Measurements from ENCODE around the gene DRC3. TPM values are rescaled to one million over a fixed set of nuclear protein-coding genes. Genes with fewer than 3 reads are reported as not detected.

The DRC3 gene
- total RNA-seq, 1 experiment from 2014 or later, result 2.4 TPM

DNA sequence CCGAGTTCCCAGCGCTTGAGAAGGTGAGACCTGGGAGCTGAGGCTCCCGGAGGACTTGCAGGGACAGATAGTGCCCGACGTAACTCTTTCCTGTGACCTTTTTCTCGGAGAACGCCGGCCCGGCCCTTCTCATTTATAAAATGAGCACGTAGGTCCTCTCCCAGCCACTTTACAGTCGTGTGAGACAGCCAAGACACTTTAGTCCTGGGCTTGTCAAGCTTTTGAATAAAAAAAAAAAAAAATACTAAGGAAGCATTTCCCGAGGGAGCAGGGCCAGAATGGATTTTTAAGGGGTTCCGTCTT lies 241 bp downstream of the DRC3 start:
- peak overlapping the region; percentile 67 to 68 for H3K4me3 ChIP-seq (replicated peaks in 1 of 2; ENCODE audit: low read depth in 1 of 2, low read length in 2 of 2)
- BruUV-seq (replicated peaks), result TSS peak; percentile 39
- intact Hi-C loops (cut with micrococcal nuclease), result loop anchor here (1.0 to 5.0 kb wide), 3 partner anchors 14 to 81 kb away; no protein-coding TSS in a partner anchor
- DNase-seq (ENCODE audit: low read depth, low spot score) (no peak), ATAC-seq (no peak; the same call in 1 of the 2 replicates)
- CTCF ChIA-PET, result interaction anchor here (1.2 kb wide), 2 partner anchors 52 to 54 kb away, joined by 3 to 6 read pairs; no protein-coding TSS in a partner anchor
- peak overlapping the region; percentile 84 for H3K4me2 ChIP-seq (ENCODE audit: low read length)
- peak overlapping the region; percentile 64 for H3K9ac ChIP-seq (ENCODE audit: low read length)
- RAD21 ChIA-PET (ENCODE audit: low non-redundant PET in 1 of 2, low total read pairs in 2 of 2, uncharacterized antibody in 2 of 2, unreplicated experiment in 2 of 2), result interaction anchor here in 1 of 2 experiments (0.8 kb wide), 1 partner anchor 89 kb away, joined by 3 read pairs; no protein-coding TSS in a partner anchor
- POLR2A ChIA-PET, result interaction anchor here (0.9 to 1.5 kb wide), 6 partner anchors 13 to 137 kb away, joined by 3 to 24 read pairs (median 5); partner anchors contain the start of gene SREBF1
- H3K36me3 ChIP-seq (ENCODE audit: control insufficient read depth in 1 of 2, insufficient read depth in 2 of 2, low read length in 2 of 2), result no peaks in the 10 kb centered on the region
- H3K4me1 ChIP-seq (ENCODE audit: control insufficient read depth in 1 of 2, insufficient read depth in 2 of 2, low read length in 2 of 2), result peaks cover 11 to 23% of the 10 kb centered on the region in 2 experiments
- H3K79me2 ChIP-seq (ENCODE audit: insufficient read depth, low read length), result no peaks in the 10 kb centered on the region
- H3K9me3 ChIP-seq (ENCODE audit: control insufficient read depth in 1 of 2, insufficient read depth in 1 of 2, low read depth in 1 of 2, low read length in 2 of 2), result no peaks in the 10 kb centered on the region
- no peak overlapping the region for H2AFZ ChIP-seq (ENCODE audit: low read depth, low read length, poor library complexity, severe bottlenecking)
- TF ChIP-seq YY1 (IDR thresholded peaks at IDR 0.05; ENCODE audit: extremely low read depth, insufficient replicate concordance, low read depth, low read length), result no peak
- TF ChIP-seq CEBPB (IDR thresholded peaks at IDR 0.05; ENCODE audit: low read depth), result no peak
- no peak for TF ChIP-seq ZNF274 (IDR thresholded peaks at IDR 0.05; ENCODE audit: low read depth, low read length)
- no peak for TF ChIP-seq FOSL1 (IDR thresholded peaks at IDR 0.05; ENCODE audit: low read depth)
- no peak for TF ChIP-seq POLR2A (IDR thresholded peaks at IDR 0.05; ENCODE audit: borderline replicate concordance, extremely low read depth, insufficient read depth, insufficient read length)
- TF ChIP-seq REST (IDR thresholded peaks at IDR 0.05; ENCODE audit: low read depth), result no peak
- no peak for TF ChIP-seq TCF7L2 (IDR thresholded peaks at IDR 0.05; ENCODE audit: borderline replicate concordance, extremely low read depth, insufficient read depth, insufficient read length)
- TF ChIP-seq, protein P1, sequence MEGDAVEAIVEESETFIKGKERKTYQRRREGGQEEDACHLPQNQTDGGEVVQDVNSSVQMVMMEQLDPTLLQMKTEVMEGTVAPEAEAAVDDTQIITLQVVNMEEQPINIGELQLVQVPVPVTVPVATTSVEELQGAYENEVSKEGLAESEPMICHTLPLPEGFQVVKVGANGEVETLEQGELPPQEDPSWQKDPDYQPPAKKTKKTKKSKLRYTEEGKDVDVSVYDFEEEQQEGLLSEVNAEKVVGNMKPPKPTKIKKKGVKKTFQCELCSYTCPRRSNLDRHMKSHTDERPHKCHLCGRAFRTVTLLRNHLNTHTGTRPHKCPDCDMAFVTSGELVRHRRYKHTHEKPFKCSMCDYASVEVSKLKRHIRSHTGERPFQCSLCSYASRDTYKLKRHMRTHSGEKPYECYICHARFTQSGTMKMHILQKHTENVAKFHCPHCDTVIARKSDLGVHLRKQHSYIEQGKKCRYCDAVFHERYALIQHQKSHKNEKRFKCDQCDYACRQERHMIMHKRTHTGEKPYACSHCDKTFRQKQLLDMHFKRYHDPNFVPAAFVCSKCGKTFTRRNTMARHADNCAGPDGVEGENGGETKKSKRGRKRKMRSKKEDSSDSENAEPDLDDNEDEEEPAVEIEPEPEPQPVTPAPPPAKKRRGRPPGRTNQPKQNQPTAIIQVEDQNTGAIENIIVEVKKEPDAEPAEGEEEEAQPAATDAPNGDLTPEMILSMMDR (IDR thresholded peaks at IDR 0.05 in 2 of 3, conservative IDR thresholded peaks at IDR 0.05 in 1 of 3; ENCODE audit: borderline replicate concordance in 1 of 3, insufficient read depth in 1 of 3, low read depth in 2 of 3, low read length in 2 of 3), result no peak
- peak overlapping the region; percentile 9; the same call in 1 of the 2 replicates for H3K27ac ChIP-seq (ENCODE audit: low read depth, low read length)
- no peaks in the 10 kb centered on the region for H4K20me1 ChIP-seq (ENCODE audit: insufficient read depth)
- H3K27me3 ChIP-seq (ENCODE audit: insufficient read depth, low read length), result no peaks in the 10 kb centered on the region
- no peaks in the 10 kb centered on the region for H3K9me2 ChIP-seq (ENCODE audit: insufficient read depth)

Measured in HCT116 (cell line).